DOHH2 (cell line): Measurements from ENCODE around the gene ERCC4.

Experiments used
- H3F3A ChIP-seq: fragments of 200-600 bp; sonication (generic), shearing (Covaris generic); 2 replicates; pipeline ENCODE4 v1.6.0; 2016; ENCODE audit warnings: antibody characterized with exemption, mild to moderate bottlenecking; ENCODE audit not compliant: control insufficient read depth, insufficient read depth
- H3K27ac ChIP-seq: fragments of 200-600 bp; sonication (generic); 2 replicates; pipeline ENCODE4 v1.5.1; 2014; ENCODE audit warnings: low read depth, mild to moderate bottlenecking, low read length, moderate library complexity
- H3K27me3 ChIP-seq: fragments of 200-600 bp; sonication (generic); 2 replicates; pipeline ENCODE4 v1.6.1; 2014; ENCODE audit warnings: mild to moderate bottlenecking, low read length, mixed read lengths; ENCODE audit not compliant: control insufficient read depth
- H3K36me3 ChIP-seq: fragments of 200-600 bp; sonication (generic); 2 replicates; pipeline ENCODE4 v1.6.1; 2014; ENCODE audit warnings: mild to moderate bottlenecking, low read length, moderate library complexity, mixed read lengths; ENCODE audit not compliant: control insufficient read depth
- H3K4me1 ChIP-seq: fragments of 200-600 bp; sonication (generic); 2 replicates; pipeline ENCODE4 v1.6.1; 2014; ENCODE audit warnings: mild to moderate bottlenecking, low read length, mixed read lengths; ENCODE audit not compliant: control insufficient read depth
- H3K4me2 ChIP-seq: fragments of 200-600 bp; sonication (generic); 2 replicates; pipeline ENCODE4 v1.6.0; 2014; ENCODE audit warnings: mild to moderate bottlenecking, low read length, moderate library complexity
- H3K4me3 ChIP-seq: fragments of 200-600 bp; sonication (generic); 2 replicates; pipeline ENCODE4 v1.5.1; 2014; ENCODE audit warnings: mild to moderate bottlenecking, low read length, mixed read lengths
- H3K79me2 ChIP-seq: fragments of 200-600 bp; sonication (generic); 2 replicates; pipeline ENCODE4 v1.6.1; 2014; ENCODE audit warnings: mild to moderate bottlenecking, low read length, mixed read lengths; ENCODE audit not compliant: control insufficient read depth
- H3K9me2 ChIP-seq: fragments of 200-600 bp; sonication (generic); replicated peaks from 2 replicates; pipeline ENCODE4 v1.6.1; 2014; ENCODE audit warnings: mild to moderate bottlenecking, low read length, mixed read lengths; ENCODE audit not compliant: control insufficient read depth
- H3K9me3 ChIP-seq: fragments of 200-600 bp; sonication (generic); 2 replicates; pipeline ENCODE4 v1.6.1; 2014; ENCODE audit warnings: antibody characterized with exemption, low read length, mixed read lengths; ENCODE audit not compliant: control insufficient read depth, insufficient read depth
- H4K20me1 ChIP-seq: fragments of 200-600 bp; sonication (generic); 2 replicates; pipeline ENCODE4 v1.6.0; 2014; ENCODE audit warnings: low read depth, mild to moderate bottlenecking, antibody characterized with exemption, low read length, moderate library complexity; ENCODE audit not compliant: control insufficient read depth, insufficient read depth
- CTCF ChIP-seq: fragments of 200-600 bp; sonication (generic); IDR thresholded peaks from one replicate; pipeline ENCODE4 v1.5.1; 2014; ENCODE audit warnings: antibody characterized with exemption, mild to moderate bottlenecking, low read depth, low read length; ENCODE audit not compliant: poor library complexity, severe bottlenecking
- EZH2phosphoT487 ChIP-seq: fragments of 200-600 bp; sonication (generic); IDR thresholded peaks from 2 replicates; pipeline ENCODE4 v1.6.1; 2017; ENCODE audit warnings: borderline replicate concordance, mild to moderate bottlenecking, antibody characterized with exemption, low read length, moderate library complexity, mixed read lengths

Gene ERCC4

GRCh38 chr16:13999895-14000425 is 80.0 kb downstream of the ERCC4 start:
- Histone ChIP-seq H3K4me1 (peaks cover 74% of the 10 kb centered on the region), H4K20me1 (no peaks in the 10 kb centered on the region), H3K27ac (peak overlapping the region; percentile 82; the same call in 1 of the 2 replicates), H3K27me3 (no peaks in the 10 kb centered on the region), H3K79me2 (no peaks in the 10 kb centered on the region), H3F3A (peaks cover 15% of the 10 kb centered on the region), H3K4me3 (no peak overlapping the region), H3K9me3 (0 out of 2 replicates have a peak, but pooled peaks cover 2% of the 10 kb centered on the region), H3K36me3 (no peaks in the 10 kb centered on the region), H3K9me2 (no peaks in the 10 kb centered on the region), H3K4me2 (peak overlapping the region; percentile 35)
- no peak for TF ChIP-seq EZH2phosphoT487
- no peak for TF ChIP-seq CTCF

- Histone ChIP-seq H3K4me2 (no peak overlapping the region), H3K27ac (no peak overlapping the region), H3K9me2 (no peaks in the 10 kb centered on the region), H4K20me1 (no peaks in the 10 kb centered on the region), H3K4me1 (peaks cover 61% of the 10 kb centered on the region), H3K36me3 (no peaks in the 10 kb centered on the region), H3K9me3 (0 out of 2 replicates have a peak, but pooled peaks cover 2% of the 10 kb centered on the region), H3K79me2 (no peaks in the 10 kb centered on the region), H3K27me3 (no peaks in the 10 kb centered on the region), H3F3A (peaks cover 15% of the 10 kb centered on the region), H3K4me3 (no peak overlapping the region)
- TF ChIP-seq CTCF = no peak
- no peak for TF ChIP-seq EZH2phosphoT487
These were observed 81.6 kb downstream of the ERCC4 start for GRCh38 chr16:14001521-14001920.
